Nephron (organoid): ENCODE data around the gene ADARB1.
A peak's percentile ranks its signal among the peaks of the same experiment; 100 is the strongest.

Experiments used
- H3K27ac Mint-ChIP-seq, 3 experiments: 2 replicates each; pipeline ENCODE4 v1.8.0; 2020; ENCODE audit warnings: mixed read lengths in 3 of 3, mild to moderate bottlenecking in 2 of 3, moderate library complexity in 1 of 3
- H3K27me3 Mint-ChIP-seq: 2 replicates; pipeline ENCODE4 v1.8.0; 2021; ENCODE audit warnings: low read depth, mild to moderate bottlenecking, moderate library complexity, mixed read lengths
- H3K36me3 Mint-ChIP-seq: 2 replicates; pipeline ENCODE4 v1.8.0; 2020; ENCODE audit warnings: low read depth, mixed read lengths
- H3K4me1 Mint-ChIP-seq: 2 replicates; pipeline ENCODE4 v1.8.0; 2020; ENCODE audit warnings: mixed read lengths
- H3K4me3 Mint-ChIP-seq, 3 experiments: 2 replicates each; pipeline ENCODE4 v1.8.0; 2020; ENCODE audit warnings: mild to moderate bottlenecking in 3 of 3, mixed read lengths in 3 of 3, moderate library complexity in 2 of 3
- H3K9me3 Mint-ChIP-seq: 2 replicates; pipeline ENCODE4 v1.8.0; 2020; ENCODE audit warnings: mixed read lengths
- CTCF ChIP-seq, 3 experiments: fragments of 200-600 bp; sonication (generic); IDR thresholded peaks; one replicate each; pipeline ENCODE4 v1.5.0; 2021; ENCODE audit warnings: antibody characterized with exemption in 3 of 3; ENCODE audit not compliant: unreplicated experiment in 3 of 3

ADARB1 gene

DNA sequence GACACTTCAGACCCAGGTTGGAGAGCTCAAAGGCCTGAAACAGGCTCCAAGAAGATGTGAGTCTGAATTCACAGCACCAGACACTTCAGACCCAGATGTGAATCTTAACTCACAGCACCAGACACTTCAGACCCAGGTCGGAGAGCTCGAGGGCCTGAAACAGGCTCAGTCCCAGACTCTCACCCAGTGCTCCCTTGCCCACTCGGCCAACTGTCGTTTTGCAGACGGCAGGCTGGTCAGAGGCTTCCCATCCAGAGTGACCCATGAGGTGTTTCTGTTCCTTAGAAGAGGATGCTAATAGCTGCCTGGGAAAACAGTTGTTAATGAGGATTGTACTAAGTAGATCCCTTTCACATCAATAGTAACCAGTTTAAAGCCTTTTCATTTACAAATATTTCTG is 88.4 kb downstream of the ADARB1 start:
- no peak for TF ChIP-seq CTCF (IDR thresholded peaks at IDR 0.05; ENCODE audit: unreplicated experiment in 3 of 3)
- H3K27ac Mint-ChIP-seq, result peak overlapping the region in 2 of 3 experiments; percentile 14 to 56
- H3K9me3 Mint-ChIP-seq, result no peaks in the 10 kb centered on the region
- H3K36me3 Mint-ChIP-seq, result no peaks in the 10 kb centered on the region
- H3K4me3 Mint-ChIP-seq, result no peak overlapping the region
- H3K27me3 Mint-ChIP-seq, result peaks cover 4% of the 10 kb centered on the region
- H3K4me1 Mint-ChIP-seq, result peaks cover 81% of the 10 kb centered on the region

GRCh38 chr21:45163413-45164123 is 89.2 kb downstream of the ADARB1 start:
- Mint-ChIP-seq H3K4me1 (peaks cover 86% of the 10 kb centered on the region), H3K27ac (peak overlapping the region; percentile 44 to 90 (median 85)), H3K9me3 (no peaks in the 10 kb centered on the region), H3K27me3 (peaks cover 4% of the 10 kb centered on the region), H3K4me3 (peak overlapping the region in 1 of 3 experiments; percentile 49), H3K36me3 (no peaks in the 10 kb centered on the region)
- TF ChIP-seq CTCF (IDR thresholded peaks at IDR 0.05; ENCODE audit: unreplicated experiment in 3 of 3), result no peak

- peaks cover 86% of the 10 kb centered on the region for H3K4me1 Mint-ChIP-seq
- H3K36me3 Mint-ChIP-seq, result no peaks in the 10 kb centered on the region
- H3K9me3 Mint-ChIP-seq, result no peaks in the 10 kb centered on the region
- peak overlapping the region; percentile 44 to 90 (median 85) for H3K27ac Mint-ChIP-seq
- TF ChIP-seq CTCF (IDR thresholded peaks at IDR 0.05; ENCODE audit: unreplicated experiment in 3 of 3), result no peak
- H3K27me3 Mint-ChIP-seq, result peaks cover 4% of the 10 kb centered on the region
- H3K4me3 Mint-ChIP-seq, result peak overlapping the region in 1 of 3 experiments; percentile 49
Measured at GRCh38 chr21:45164124-45164511, 89.7 kb downstream of the ADARB1 start.

- Mint-ChIP-seq H3K4me3 (no peak overlapping the region), H3K9me3 (no peaks in the 10 kb centered on the region), H3K4me1 (peaks cover 89% of the 10 kb centered on the region), H3K27me3 (peaks cover 4% of the 10 kb centered on the region), H3K36me3 (no peaks in the 10 kb centered on the region), H3K27ac (peak overlapping the region in 1 of 3 experiments; percentile 90)
- no peak for TF ChIP-seq CTCF (IDR thresholded peaks at IDR 0.05; ENCODE audit: unreplicated experiment in 3 of 3)
Measured at GRCh38 chr21:45164838-45165237, 90.5 kb downstream of the ADARB1 start.

GRCh38 chr21:45166931-45167330 is 92.6 kb downstream of the ADARB1 start:
- peak overlapping the region in 1 of 3 experiments; percentile 44 for H3K27ac Mint-ChIP-seq

More at GRCh38 chr21:45166931-45167330, 92.6 kb downstream of the ADARB1 start:
- Mint-ChIP-seq H3K4me1 (peaks cover 70% of the 10 kb centered on the region), H3K36me3 (no peaks in the 10 kb centered on the region), H3K4me3 (no peak overlapping the region), H3K27me3 (peaks cover 1% of the 10 kb centered on the region), H3K9me3 (no peaks in the 10 kb centered on the region)
- no peak for TF ChIP-seq CTCF (IDR thresholded peaks at IDR 0.05; ENCODE audit: unreplicated experiment in 3 of 3)
